GM13977 (cell line): ENCODE results near the gene ZNRF2.

ENCODE experiments used
- DNase-seq: peaks from one replicate; pipeline ENCODE4 v3.0.0; 2012; ENCODE audit warnings: low spot score
- CTCF ChIP-seq: IDR thresholded peaks from 2 replicates; pipeline ENCODE4 v1.5.1; 2012; ENCODE audit warnings: mild to moderate bottlenecking, control low read depth; ENCODE audit not compliant: insufficient read depth; ENCODE audit errors: extremely low read depth, missing control alignments
- in situ Hi-C: fragments of 300-500 bp; cut with MboI; formaldehyde crosslinking; loops from one replicate; pipeline ENCODE4 v1.12.0; 2022; ENCODE audit warnings: low sequenced_read_pairs, low pct_unique_long_range_greater_than_20kb, mixed read lengths, inconsistent platforms; ENCODE audit not compliant: unreplicated experiment

Gene ZNRF2

DNA sequence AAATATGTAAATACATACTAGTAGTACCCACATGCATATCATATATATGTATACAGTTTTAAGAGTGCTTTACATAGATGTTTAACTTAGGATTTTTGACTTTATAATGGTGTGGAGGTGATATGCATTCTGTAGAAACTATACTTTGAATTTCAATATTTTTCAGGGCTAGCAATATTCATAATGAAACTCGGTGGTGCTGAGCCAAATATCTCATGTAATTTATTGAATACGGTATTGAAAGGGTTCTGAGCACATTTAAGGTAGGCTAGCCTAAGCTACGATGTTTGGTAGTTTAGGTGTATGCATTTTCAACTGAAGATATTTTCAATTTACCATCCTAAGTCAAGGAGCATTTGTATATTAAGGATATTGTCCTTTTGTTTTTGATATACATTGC, 36.0 kb downstream of the ZNRF2 start:
- in situ Hi-C loops, result no loop called here
- no peak for TF ChIP-seq CTCF
- no peak for DNase-seq

- TF ChIP-seq CTCF, result no peak
- in situ Hi-C loops, result no loop called here
- DNase-seq, result no peak
Measured at GRCh38 chr7:30321089-30321881, 36.9 kb downstream of the ZNRF2 start.

GRCh38 chr7:30321882-30322192, 37.4 kb downstream of the ZNRF2 start:
- in situ Hi-C loops, result no loop called here
- DNase-seq, result no peak
- TF ChIP-seq CTCF, result no peak

- DNase-seq, result peak; percentile 28
- in situ Hi-C loops, result no loop called here
- no peak for TF ChIP-seq CTCF
Measured at GRCh38 chr7:30322271-30323005, 38.0 kb downstream of the ZNRF2 start.

DNA sequence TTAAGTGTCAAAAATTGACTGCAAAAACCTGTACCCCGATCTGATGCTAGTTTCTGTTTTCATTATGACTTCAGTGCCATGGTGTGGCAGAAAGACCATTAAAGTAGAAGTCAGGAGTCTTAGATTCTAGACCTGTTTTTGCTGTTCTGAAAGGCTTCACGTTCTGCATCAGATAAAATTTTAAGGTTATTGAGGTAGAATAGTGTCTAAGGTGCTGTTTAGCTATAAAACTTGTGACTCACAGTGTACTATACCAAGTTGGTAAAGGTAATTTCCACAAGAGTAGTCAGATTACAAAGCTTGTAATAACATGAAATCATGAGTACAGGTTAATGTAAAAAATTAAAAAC, 38.6 kb downstream of the ZNRF2 start:
- in situ Hi-C loops, result no loop called here
- TF ChIP-seq CTCF, result no peak
- peak; percentile 13 for DNase-seq

DNA sequence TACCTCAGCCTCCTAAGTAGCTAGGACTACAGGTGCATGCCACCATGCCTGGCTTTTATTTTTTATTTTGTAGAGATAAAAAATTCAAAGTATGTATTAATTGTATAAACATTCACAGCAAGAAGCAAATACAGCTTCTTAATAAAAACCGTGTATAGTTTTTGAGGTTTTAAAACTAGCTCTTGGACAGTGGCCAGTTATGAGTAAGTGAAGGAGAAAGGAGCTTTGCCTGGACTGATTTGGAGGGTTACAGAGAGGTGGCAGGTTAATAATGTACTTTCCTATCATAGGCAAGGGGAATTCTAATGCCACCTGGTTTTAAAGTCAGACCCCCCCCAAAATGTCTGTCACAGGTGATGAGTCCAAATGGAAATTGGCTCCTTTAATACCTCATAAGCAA, 43.4 kb downstream of the ZNRF2 start:
- no peak for DNase-seq
- in situ Hi-C loops, result no loop called here
- no peak for TF ChIP-seq CTCF
